Choroid plexus epithelial cell (primary cell): ENCODE data around the gene LAP3.

ENCODE experiments used
- DNase-seq: peaks from one replicate; pipeline ENCODE4 v3.0.0-alpha.2; 2010; ENCODE audit warnings: low read depth
- H3K4me3 ChIP-seq: 2 replicates; pipeline ENCODE4 v1.5.1; 2011; ENCODE audit warnings: low read depth, mild to moderate bottlenecking, control low read depth, low read length, moderate library complexity
- CTCF ChIP-seq: conservative IDR thresholded peaks from 2 replicates; pipeline ENCODE4 v1.5.1; 2011; ENCODE audit warnings: low read depth, mild to moderate bottlenecking, control low read depth, inconsistent platforms, low read length, moderate library complexity

Gene LAP3

DNA sequence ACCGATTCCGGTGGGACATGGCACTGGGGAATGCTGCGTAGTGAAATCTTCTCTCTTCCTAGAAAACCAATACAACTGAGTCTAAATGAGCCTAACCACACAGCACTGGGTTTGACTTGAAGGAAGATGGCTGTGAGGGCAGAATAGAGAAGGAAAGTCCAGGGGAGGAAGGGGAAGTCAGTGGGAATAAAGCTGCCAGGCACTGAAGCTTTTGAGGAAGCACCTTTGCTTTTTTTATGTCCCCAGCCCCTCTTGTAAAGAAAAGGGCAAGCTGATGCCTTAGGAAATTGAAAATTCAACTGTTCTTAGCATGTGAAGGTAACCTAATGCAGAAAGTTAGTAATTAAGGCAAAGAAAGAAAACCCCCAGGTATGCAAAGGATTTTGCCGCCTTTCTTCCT is 58.1 kb downstream of the LAP3 start:
- no peak for DNase-seq
- TF ChIP-seq CTCF = no peak
- no peak overlapping the region for H3K4me3 ChIP-seq

DNA sequence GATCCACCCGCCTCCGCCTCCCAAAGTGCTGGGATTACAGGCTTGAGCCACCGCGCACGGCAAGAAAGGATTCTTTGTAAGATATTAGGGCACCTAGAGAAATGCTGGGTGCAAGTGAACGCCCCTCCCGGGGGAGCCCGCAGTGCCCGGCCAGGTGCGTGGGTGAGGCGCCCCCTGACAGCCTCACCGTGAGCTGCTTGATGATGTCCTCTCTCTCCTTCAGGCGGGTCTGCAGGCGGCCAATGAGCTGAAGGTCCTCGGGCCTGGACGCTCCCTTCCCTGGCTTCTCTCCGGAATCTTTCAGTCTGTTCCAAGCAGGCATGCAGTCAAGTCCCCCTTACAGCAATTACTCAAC is 59.3 kb downstream of the LAP3 start:
- H3K4me3 ChIP-seq = no peak overlapping the region
- DNase-seq = no peak
- no peak for TF ChIP-seq CTCF

- TF ChIP-seq CTCF = peak; percentile 91
- peak; percentile 84 for DNase-seq
Measured at GRCh38 chr4:17636696-17637622, 60.0 kb downstream of the LAP3 start.

DNA sequence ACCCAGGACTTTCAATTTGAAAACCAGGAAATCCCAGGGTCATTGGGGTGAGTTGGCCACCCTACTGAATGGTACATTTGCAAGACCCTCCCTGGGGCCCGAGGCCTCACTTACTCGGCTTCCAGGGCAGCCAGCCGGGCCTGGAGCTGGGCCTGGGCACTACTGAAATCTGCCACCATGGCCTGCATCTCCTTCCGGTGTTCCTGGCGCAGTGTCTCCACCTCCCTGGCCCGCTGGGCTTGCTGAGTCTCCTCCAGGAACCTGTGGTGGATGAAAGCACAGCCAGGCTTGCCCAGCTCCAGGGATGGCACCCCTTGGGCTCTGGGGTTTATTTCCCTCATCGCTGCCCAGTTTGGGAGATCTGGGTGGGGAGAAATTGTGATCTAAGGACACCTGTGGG is 62.1 kb downstream of the LAP3 start:
- DNase-seq = no peak
- no peak for TF ChIP-seq CTCF
- H3K4me3 ChIP-seq = no peak overlapping the region

More at GRCh38 chr4:17636696-17637622, 60.0 kb downstream of the LAP3 start:
- H3K4me3 ChIP-seq = no peak overlapping the region

GRCh38 chr4:17642398-17642783 is 65.4 kb downstream of the LAP3 start:
- TF ChIP-seq CTCF = no peak
- H3K4me3 ChIP-seq = no peak overlapping the region
- no peak for DNase-seq

- no peak overlapping the region for H3K4me3 ChIP-seq
- no peak for DNase-seq
- no peak for TF ChIP-seq CTCF
Measured at GRCh38 chr4:17646693-17647092, 69.7 kb downstream of the LAP3 start.
